Measurements from ENCODE around the gene CAV2. TPM values are rescaled to one million over a fixed set of nuclear protein-coding genes. Genes with fewer than 3 reads are reported as not detected.

CAV2 gene
- total and polyA plus RNA-seq, 2 of the 8 experiments (the other 6 are each of a cell fraction or from before 2014, with no cell fraction given) = 2.8 to 4.7 TPM

- CTCF ChIA-PET (ENCODE audit: partially characterized antibody) = no interaction called here
- no peaks in the 10 kb centered on the region for H3K23me2 ChIP-seq (ENCODE audit: low read depth, low read length)
- TF ChIP-seq JUND (IDR thresholded peaks at IDR 0.05; ENCODE audit: low read length) (no peak), RAD21 (IDR thresholded peaks at IDR 0.05 in 1 of 2, conservative IDR thresholded peaks at IDR 0.05 in 1 of 2; ENCODE audit: low read depth in 2 of 2, low read length in 2 of 2) (no peak), EP300 (IDR thresholded peaks at IDR 0.05; ENCODE audit: borderline replicate concordance in 1 of 2, low read depth in 2 of 2, low read length in 2 of 2) (no peak), CHD2 (IDR thresholded peaks at IDR 0.05; ENCODE audit: low read length) (no peak), EGR1 (IDR thresholded peaks at IDR 0.05; ENCODE audit: borderline replicate concordance, low read depth, low read length) (no peak), HDAC2 (IDR thresholded peaks at IDR 0.05; ENCODE audit: borderline replicate concordance in 1 of 2, low read depth in 2 of 2, low read length in 2 of 2) (no peak), POU5F1 (IDR thresholded peaks at IDR 0.05; ENCODE audit: low read depth, low read length) (no peak), SP4 (IDR thresholded peaks at IDR 0.05; ENCODE audit: low read length) (no peak), GABPA (IDR thresholded peaks at IDR 0.05; ENCODE audit: borderline replicate concordance, insufficient read depth, low read length) (no peak)
- TF ChIP-seq, protein P1, sequence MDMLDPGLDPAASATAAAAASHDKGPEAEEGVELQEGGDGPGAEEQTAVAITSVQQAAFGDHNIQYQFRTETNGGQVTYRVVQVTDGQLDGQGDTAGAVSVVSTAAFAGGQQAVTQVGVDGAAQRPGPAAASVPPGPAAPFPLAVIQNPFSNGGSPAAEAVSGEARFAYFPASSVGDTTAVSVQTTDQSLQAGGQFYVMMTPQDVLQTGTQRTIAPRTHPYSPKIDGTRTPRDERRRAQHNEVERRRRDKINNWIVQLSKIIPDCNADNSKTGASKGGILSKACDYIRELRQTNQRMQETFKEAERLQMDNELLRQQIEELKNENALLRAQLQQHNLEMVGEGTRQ (IDR thresholded peaks at IDR 0.05; ENCODE audit: low read length) = no peak
Measured at GRCh38 chr7:116549370-116549769, 49.8 kb downstream of the CAV2 start.

More at GRCh38 chr7:116549370-116549769, 49.8 kb downstream of the CAV2 start:
- H3K79me1 ChIP-seq (ENCODE audit: low read depth, low read length) = no peaks in the 10 kb centered on the region
- FAIRE-seq (no peak), DNase-seq (ENCODE audit: low read depth in 1 of 2, low spot score in 2 of 2) (no peak)
- H2BK20ac ChIP-seq (ENCODE audit: low read length) = no peak overlapping the region
- no peaks in the 10 kb centered on the region for H3K27me3 ChIP-seq (replicated peaks in 1 of 4; ENCODE audit: control insufficient read depth in 3 of 4, extremely low read depth in 1 of 4, insufficient read depth in 3 of 4, low read length in 3 of 4)
- no peak overlapping the region for H2BK5ac ChIP-seq (ENCODE audit: low read depth, low read length)
- no peak overlapping the region for H2AFZ ChIP-seq (ENCODE audit: low read length)
- no peaks in the 10 kb centered on the region for H3K36me3 ChIP-seq (ENCODE audit: control insufficient read depth in 2 of 4, insufficient read depth in 4 of 4, low read length in 3 of 4)
- no peak overlapping the region for H2AK5ac ChIP-seq (ENCODE audit: low read depth, low read length)
- no peak overlapping the region for H3K18ac ChIP-seq (ENCODE audit: extremely low read depth, low read length)
- H4K91ac ChIP-seq (replicated peaks; ENCODE audit: insufficient read length, low read length) = no peak overlapping the region
- H3K4me3 ChIP-seq (ENCODE audit: extremely low read depth in 1 of 4, insufficient read depth in 2 of 4, low read depth in 3 of 4, low read length in 4 of 4) = no peak overlapping the region
- H3K23ac ChIP-seq (ENCODE audit: insufficient read length) = no peak overlapping the region
- no peaks in the 10 kb centered on the region for H3K4me1 ChIP-seq (replicated peaks in 1 of 4; ENCODE audit: control insufficient read depth in 3 of 4, insufficient read depth in 4 of 4, low read length in 3 of 4)
- no peaks in the 10 kb centered on the region for H3K79me2 ChIP-seq (ENCODE audit: control insufficient read depth in 1 of 2, insufficient read depth in 2 of 2, low read length in 2 of 2)
- no peak overlapping the region for H3K4me2 ChIP-seq (ENCODE audit: insufficient read depth in 1 of 2, low read depth in 2 of 2, low read length in 2 of 2)
- no peak overlapping the region for H3K14ac ChIP-seq (ENCODE audit: insufficient read length)
- no peak overlapping the region for H3K56ac ChIP-seq (replicated peaks; ENCODE audit: insufficient read length, low read depth, low read length)
- POLR2A ChIA-PET (ENCODE audit: partially characterized antibody) = no interaction called here
- H4K5ac ChIP-seq (ENCODE audit: insufficient read length, low read depth, low read length) = no peak overlapping the region
- no peak overlapping the region for H2BK120ac ChIP-seq (replicated peaks; ENCODE audit: low read depth, low read length)
- no peak overlapping the region for H3K9ac ChIP-seq (replicated peaks in 1 of 4; ENCODE audit: extremely low read depth in 1 of 4, low read depth in 3 of 4, low read length in 3 of 4)
- no peak overlapping the region for H3K4ac ChIP-seq (replicated peaks; ENCODE audit: insufficient read length, low read depth, low read length)
- H4K20me1 ChIP-seq (replicated peaks in 1 of 2; ENCODE audit: control insufficient read depth in 1 of 2, insufficient read depth in 2 of 2, low read length in 2 of 2) = no peaks in the 10 kb centered on the region
- no peak overlapping the region for H2BK12ac ChIP-seq (ENCODE audit: low read depth, low read length)
- no peaks in the 10 kb centered on the region for H3K9me3 ChIP-seq (ENCODE audit: insufficient read depth in 2 of 2, low read depth in 1 of 2, low read length in 1 of 2)
- no peak overlapping the region for H2BK15ac ChIP-seq (ENCODE audit: low read length)
- no peak overlapping the region for H3K27ac ChIP-seq (ENCODE audit: low read depth, low read length)
- H4K8ac ChIP-seq (ENCODE audit: extremely low read depth, insufficient read depth, low read length) = no peak overlapping the region
